K562 (cell line): ENCODE data around the gene NEK2. TPM values are rescaled to one million over a fixed set of nuclear protein-coding genes. Genes with fewer than 3 reads are reported as not detected.

Experiments
- ARNT ChIP-seq, 2 experiments: fragments of 450-650 bp; IDR thresholded peaks; 2 replicates each; pipeline ENCODE4 v1.6.1; 2016; ENCODE audit warnings: mild to moderate bottlenecking in 1 of 2
- BACH1 ChIP-seq: fragments of 200-800 bp; sonication (Bioruptor generic); IDR thresholded peaks from 2 replicates; pipeline ENCODE4 v1.6.1; 2016; ENCODE audit warnings: missing genetic modification characterization, missing compliant biosample characterization
- CHD4 ChIP-seq: fragments of 200-600 bp; sonication (generic); IDR thresholded peaks from 3 replicates; pipeline ENCODE4 v1.6.1; 2012; ENCODE audit warnings: low read depth, mild to moderate bottlenecking, mixed read lengths, low read length, inconsistent platforms; ENCODE audit not compliant: insufficient read depth, insufficient replicate concordance, poor library complexity, severe bottlenecking
- EP400 ChIP-seq: fragments of 450-650 bp; IDR thresholded peaks from 2 replicates; pipeline ENCODE4 v1.6.1; 2017; ENCODE audit warnings: antibody characterized with exemption, mild to moderate bottlenecking, moderate library complexity
- GATAD2B ChIP-seq: fragments of 450-650 bp; IDR thresholded peaks from 2 replicates; pipeline ENCODE4 v1.6.1; 2017; ENCODE audit warnings: mild to moderate bottlenecking, borderline replicate concordance
- IRF9 ChIP-seq: fragments of 450-650 bp; IDR thresholded peaks from 2 replicates; pipeline ENCODE4 v1.6.1; 2016; ENCODE audit warnings: missing biosample characterization, missing genetic modification characterization
- MYNN ChIP-seq, 2 experiments: sonication (generic); formaldehyde crosslinking in 1 of 2; IDR thresholded peaks; 2 replicates each; pipeline versions ENCODE4 v1.5.0 to v1.6.1; 2016 to 2020; ENCODE audit warnings: antibody characterized with exemption in 1 of 2, missing genetic modification reagents in 1 of 2
- NCOA4 ChIP-seq: fragments of 450-650 bp; IDR thresholded peaks from 2 replicates; pipeline ENCODE4 v1.6.1; 2018; ENCODE audit warnings: mild to moderate bottlenecking; ENCODE audit not compliant: partially characterized antibody
- NELFE ChIP-seq: IDR thresholded peaks from 2 replicates; pipeline ENCODE4 v1.6.1; 2011; ENCODE audit warnings: mild to moderate bottlenecking; ENCODE audit not compliant: insufficient read depth, insufficient read length
- PBX2 ChIP-seq, 2 experiments: IDR thresholded peaks in 1 of 2; conservative IDR thresholded peaks in 1 of 2; 2 replicates each; pipeline ENCODE4 v1.6.1; 2016; ENCODE audit warnings: low read depth in 2 of 2, mild to moderate bottlenecking in 1 of 2, missing compliant biosample characterization in 1 of 2, missing genetic modification characterization in 1 of 2, moderate library complexity in 1 of 2
- PKNOX1 ChIP-seq: fragments of 450-650 bp; IDR thresholded peaks from 2 replicates; pipeline ENCODE4 v1.6.1; 2016
- TAL1 ChIP-seq: fragments of 450-650 bp; IDR thresholded peaks from 2 replicates; pipeline ENCODE4 v1.6.1; 2016; ENCODE audit warnings: mild to moderate bottlenecking
- TFAP4 ChIP-seq: sonication (generic); formaldehyde crosslinking; IDR thresholded peaks from 2 replicates; pipeline ENCODE4 v1.8.0; 2022; ENCODE audit warnings: missing genetic modification reagents, mild to moderate bottlenecking, moderate library complexity, borderline replicate concordance
- TRIM24 ChIP-seq, 2 experiments: fragments of 450-650 bp; IDR thresholded peaks; 2 replicates each; pipeline ENCODE4 v1.6.1; 2016
- TSC22D4 ChIP-seq: fragments of 450-650 bp; IDR thresholded peaks from 2 replicates; pipeline ENCODE4 v1.6.1; 2016; ENCODE audit warnings: missing genetic modification characterization, missing biosample characterization, control low read depth
- ZEB2 ChIP-seq: fragments of 450-650 bp; IDR thresholded peaks from 2 replicates; pipeline ENCODE4 v1.6.1; 2016
- ZNF589 ChIP-seq: fragments of 200-800 bp; sonication (Bioruptor generic); IDR thresholded peaks from 2 replicates; pipeline ENCODE4 v1.6.1; 2016; ENCODE audit warnings: low read depth, missing genetic modification characterization, missing compliant biosample characterization
- ZNF639 ChIP-seq, 2 experiments: fragments of 200-800 bp in 1 of 2; sonication (Bioruptor generic) in 1 of 2; sonication (generic) in 1 of 2; formaldehyde crosslinking in 1 of 2; IDR thresholded peaks in 1 of 2; conservative IDR thresholded peaks in 1 of 2; 2 replicates each; pipeline versions ENCODE4 v1.5.0 to v1.6.1; 2016 to 2020; ENCODE audit warnings: missing compliant biosample characterization in 1 of 2, missing genetic modification characterization in 1 of 2, missing genetic modification reagents in 1 of 2
- ZSCAN32 ChIP-seq: fragments of 450-650 bp; formaldehyde crosslinking; IDR thresholded peaks from 2 replicates; pipeline ENCODE4 v1.4.0; 2020; ENCODE audit warnings: mild to moderate bottlenecking, moderate library complexity
- polyA plus RNA-seq, 8 experiments: library from polyadenylated mRNA; depleted of rRNA in 4 of 8; stranded (reverse) in 5 of 8; unstranded in 3 of 8; fragments of >200 nt; fragmentation: Nextera tagmentation in 2 of 8; fragmentation: Illumina TruSeq in 1 of 8; extraction: Ambion mirVana in 2 of 8; extraction: Trizol in 1 of 8; gene quantifications; 2 replicates each; pipeline versions ENCODE4 v1.2.1 to v1.2.3, GENCODE V29; 2011 to 2014; ENCODE audit warnings: inconsistent platforms in 1 of 8, missing spikeins in 1 of 8
- total RNA-seq, 7 experiments: library from RNA; depleted of rRNA in 6 of 7; stranded (reverse); fragments of >200 nt in 6 of 7; fragmentation: Illumina TruSeq in 2 of 7; extraction: Trizol in 2 of 7; gene quantifications; 2 replicates each; pipeline versions ENCODE4 v1.2.1 to v1.2.3, GENCODE V29; 2011 to 2021; ENCODE audit warnings: low replicate concordance in 1 of 7

NEK2 gene
- total and polyA plus RNA-seq, 9 of the 15 experiments (the other 6 are each of a cell fraction or from before 2014, with no cell fraction given): 30.0 to 74.7 (median 66.4) TPM

- TF ChIP-seq PBX2 (CRISPR knock-in tag; IDR thresholded peaks at IDR 0.05; ENCODE audit: low read depth) (no peak), PBX2 (tag; conservative IDR thresholded peaks at IDR 0.05; ENCODE audit: low read depth) (peak; percentile 55), IRF9 (tag) (peak; percentile 74), NELFE (no peak), BACH1 (tag) (peak; percentile 54; the same call in 1 of the 2 replicates), TAL1 (peak; percentile 84), CHD4 (peak; percentile 38), ZSCAN32 (CRISPR knock-in tag) (peak; percentile 41; the same call in 1 of the 2 replicates), ZNF589 (peak; percentile 50; the same call in 1 of the 2 replicates), TSC22D4 (tag) (no peak), PKNOX1 (peak; percentile 42), NCOA4 (no peak), MYNN (IDR thresholded peaks at IDR 0.05) (0 out of 2 replicates have a peak, but pooled peaks have one; percentile 65), MYNN (CRISPR knock-in tag; IDR thresholded peaks at IDR 0.05) (no peak), GATAD2B (no peak; the same call in 1 of the 2 replicates), ZNF639 (CRISPR knock-in tag; conservative IDR thresholded peaks at IDR 0.05 in 1 of 2, IDR thresholded peaks at IDR 0.05 in 1 of 2) (peak in 1 of 2 experiments; percentile 51; a peak in 1 of 4 replicates), TFAP4 (CRISPR knock-in tag) (peak; percentile 92), EP400 (peak; percentile 54), ZEB2 (peak; percentile 82), TRIM24 (IDR thresholded peaks at IDR 0.05) (peak; percentile 92 to 95), ARNT (IDR thresholded peaks at IDR 0.05) (peak; percentile 19 to 91; a peak in 2 of 4 replicates)
Measured at GRCh38 chr1:211722277-211723175, 47.1 kb upstream of the NEK2 start (continued).
